Suppressor macrophage treated with lipopolysaccharide for 1 hour (primary cell): ENCODE data around the gene C16orf96.

ENCODE experiments used
- DNase-seq, 3 donors: peaks; one replicate each; pipeline ENCODE4 v3.0.0-alpha.2; 2020 to 2022

Gene C16orf96

GRCh38 chr16:4623593-4623992 is 67.5 kb downstream of the C16orf96 start:
- DNase-seq, result peak; percentile 30 to 56 (median 53)

GRCh38 chr16:4624015-4624826 is 68.1 kb downstream of the C16orf96 start, which contains the start of gene MGRN1:
TSS of gene MGRN1 (plus strand) at chr16:4624826. CDS start at chr16:4624961, 135 bp downstream.
- peak; percentile 98 to 99 (median 98) for DNase-seq

- DNase-seq, result peak; percentile 96 to 98 (median 97)
Measured at GRCh38 chr16:4624827-4625559, 68.9 kb downstream of the C16orf96 start.

GRCh38 chr16:4625560-4626159 is 69.5 kb downstream of the C16orf96 start:
- no peak for DNase-seq

GRCh38 chr16:4626396-4626795 is 70.3 kb downstream of the C16orf96 start:
- DNase-seq, result no peak

GRCh38 chr16:4628283-4628682 is 72.1 kb downstream of the C16orf96 start:
- DNase-seq, result no peak

- DNase-seq, result no peak
Measured at GRCh38 chr16:4631444-4631843, 75.3 kb downstream of the C16orf96 start.

GRCh38 chr16:4633910-4634635 is 77.9 kb downstream of the C16orf96 start:
- DNase-seq, result no peak

GRCh38 chr16:4634768-4635167 is 78.6 kb downstream of the C16orf96 start:
- no peak for DNase-seq

GRCh38 chr16:4636196-4636595 is 80.1 kb downstream of the C16orf96 start:
- no peak for DNase-seq

GRCh38 chr16:4637501-4638166 is 81.5 kb downstream of the C16orf96 start:
- no peak for DNase-seq

- DNase-seq, result no peak
Measured at GRCh38 chr16:4639899-4640509, 83.9 kb downstream of the C16orf96 start.

GRCh38 chr16:4640572-4641305 is 84.6 kb downstream of the C16orf96 start:
- DNase-seq, result peak; percentile 29 to 34 (median 31)

GRCh38 chr16:4641306-4641687 is 85.2 kb downstream of the C16orf96 start:
- DNase-seq, result no peak

- peak; percentile 43 to 66 (median 52) for DNase-seq
Measured at GRCh38 chr16:4641895-4642294, 85.8 kb downstream of the C16orf96 start.

- DNase-seq, result no peak
Measured at GRCh38 chr16:4646773-4647643, 90.9 kb downstream of the C16orf96 start.

- DNase-seq, result no peak
Measured at GRCh38 chr16:4647644-4647980, 91.5 kb downstream of the C16orf96 start.

- no peak for DNase-seq
Measured at GRCh38 chr16:4648917-4649316, 92.8 kb downstream of the C16orf96 start.

- no peak for DNase-seq
Measured at GRCh38 chr16:4649744-4650442, 93.8 kb downstream of the C16orf96 start.
